ENCODE measurements around the gene DHX9. TPM values are rescaled to one million over a fixed set of nuclear protein-coding genes. Genes with fewer than 3 reads are reported as not detected.

Gene DHX9
- polyA plus RNA-seq, 1 donor (not counting 4 experiments of a cell fraction or from before 2014, with no cell fraction given): 199 TPM

- peak; percentile 55 for DNase-seq (ENCODE audit: low read depth, low spot score)
- no peaks in the 10 kb centered on the region for H3K79me2 ChIP-seq (ENCODE audit: control insufficient read depth, insufficient read depth, low read length)
- no peaks in the 10 kb centered on the region for H3K9me1 ChIP-seq (ENCODE audit: control insufficient read depth, extremely low read depth, insufficient read depth, low read length)
- no peaks in the 10 kb centered on the region for H3K27me3 ChIP-seq (ENCODE audit: control insufficient read depth, extremely low read depth, insufficient read depth, low read length)
- no peak overlapping the region for H3K27ac ChIP-seq (ENCODE audit: control insufficient read depth, insufficient read depth, low read length)
- no peak overlapping the region for H3K9ac ChIP-seq (ENCODE audit: control insufficient read depth, extremely low read depth, insufficient read depth, low read length)
- H3K4me3 ChIP-seq (ENCODE audit: control insufficient read depth in 2 of 3, extremely low read depth in 1 of 3, insufficient read depth in 2 of 3, low read depth in 1 of 3, low read length in 3 of 3): no peak overlapping the region
- no peaks in the 10 kb centered on the region for H3K9me3 ChIP-seq (ENCODE audit: control insufficient read depth, low read depth, low read length)
- H2AFZ ChIP-seq (ENCODE audit: control insufficient read depth, low read length): no peak overlapping the region
- FAIRE-seq: peak; percentile 63
- peaks cover 36% of the 10 kb centered on the region for H3K4me1 ChIP-seq (ENCODE audit: control insufficient read depth, extremely low read depth, insufficient read depth, low read length)
- TF ChIP-seq EZH2 (IDR thresholded peaks at IDR 0.05; ENCODE audit: low read length) (no peak), CTCF (optimal IDR thresholded peaks at IDR 0.05 in 1 of 3, IDR thresholded peaks at IDR 0.05 in 1 of 3, conservative IDR thresholded peaks at IDR 0.05 in 1 of 3; ENCODE audit: extremely low read depth in 1 of 3, insufficient read depth in 2 of 3, low read length in 3 of 3) (no peak)
- dilution Hi-C loops (cut with MboI; ENCODE audit: extremely low pct_ligation_motif_present, low sequenced_read_pairs): no loop called here
- peaks cover 0 to 1% of the 10 kb centered on the region in 2 experiments for H3K36me3 ChIP-seq (ENCODE audit: control insufficient read depth in 2 of 2, extremely low read depth in 1 of 2, insufficient read depth in 2 of 2, low read length in 2 of 2)
- no peaks in the 10 kb centered on the region for H4K20me1 ChIP-seq (ENCODE audit: control insufficient read depth, extremely low read depth, insufficient read depth, low read length)
- no peak overlapping the region for H3K4me2 ChIP-seq (ENCODE audit: control insufficient read depth, extremely low read depth, insufficient read depth, low read depth, low read length)
Observed at GRCh38 chr1:182803846-182804245, 35.3 kb upstream of the DHX9 start.

- Histone ChIP-seq H3K27ac (ENCODE audit: control insufficient read depth, insufficient read depth, low read length) (no peak overlapping the region), H3K79me2 (ENCODE audit: control insufficient read depth, insufficient read depth, low read length) (no peaks in the 10 kb centered on the region), H3K36me3 (ENCODE audit: control insufficient read depth in 2 of 2, extremely low read depth in 1 of 2, insufficient read depth in 2 of 2, low read length in 2 of 2) (peaks cover 0 to 1% of the 10 kb centered on the region in 2 experiments), H3K9ac (ENCODE audit: control insufficient read depth, extremely low read depth, insufficient read depth, low read length) (no peak overlapping the region), H3K27me3 (ENCODE audit: control insufficient read depth, extremely low read depth, insufficient read depth, low read length) (no peaks in the 10 kb centered on the region), H3K4me1 (ENCODE audit: control insufficient read depth, extremely low read depth, insufficient read depth, low read length) (peaks cover 36% of the 10 kb centered on the region), H4K20me1 (ENCODE audit: control insufficient read depth, extremely low read depth, insufficient read depth, low read length) (no peaks in the 10 kb centered on the region), H3K4me3 (ENCODE audit: control insufficient read depth in 2 of 3, extremely low read depth in 1 of 3, insufficient read depth in 2 of 3, low read depth in 1 of 3, low read length in 3 of 3) (no peak overlapping the region), H3K9me3 (ENCODE audit: control insufficient read depth, low read depth, low read length) (no peaks in the 10 kb centered on the region), H3K9me1 (ENCODE audit: control insufficient read depth, extremely low read depth, insufficient read depth, low read length) (no peaks in the 10 kb centered on the region), H3K4me2 (ENCODE audit: control insufficient read depth, extremely low read depth, insufficient read depth, low read depth, low read length) (no peak overlapping the region), H2AFZ (ENCODE audit: control insufficient read depth, low read length) (no peak overlapping the region)
- FAIRE-seq (no peak), DNase-seq (ENCODE audit: low read depth, low spot score) (no peak)
- TF ChIP-seq EZH2 (IDR thresholded peaks at IDR 0.05; ENCODE audit: low read length): no peak
- TF ChIP-seq CTCF (optimal IDR thresholded peaks at IDR 0.05 in 1 of 3, IDR thresholded peaks at IDR 0.05 in 1 of 3, conservative IDR thresholded peaks at IDR 0.05 in 1 of 3; ENCODE audit: extremely low read depth in 1 of 3, insufficient read depth in 2 of 3, low read length in 3 of 3): peak in 1 of 3 experiments; percentile 36
- dilution Hi-C loops (cut with MboI; ENCODE audit: extremely low pct_ligation_motif_present, low sequenced_read_pairs): no loop called here
Observed at GRCh38 chr1:182806015-182806678, 33.0 kb upstream of the DHX9 start.
